GM12801 (cell line): ENCODE results near the gene DPH1.

ENCODE experiments used
- CTCF ChIP-seq: IDR thresholded peaks from one replicate; pipeline ENCODE4 v1.5.1; 2011; ENCODE audit warnings: control low read depth; ENCODE audit not compliant: insufficient read length; ENCODE audit errors: extremely low read depth

DPH1 gene

GRCh38 chr17:1999557-2000251, 30.2 kb upstream of the DPH1 start:
- no peak for TF ChIP-seq CTCF

- TF ChIP-seq CTCF: no peak
Measured at GRCh38 chr17:2002767-2003329, 27.1 kb upstream of the DPH1 start.

- TF ChIP-seq CTCF: no peak
Measured at GRCh38 chr17:2003525-2003924, 26.4 kb upstream of the DPH1 start.

GRCh38 chr17:2004435-2004952, 25.5 kb upstream of the DPH1 start:
- no peak for TF ChIP-seq CTCF

GRCh38 chr17:2008332-2009126, 21.4 kb upstream of the DPH1 start:
- no peak for TF ChIP-seq CTCF

- no peak for TF ChIP-seq CTCF
Measured at GRCh38 chr17:2009737-2010136, 20.2 kb upstream of the DPH1 start.
